Esophagus muscularis mucosa (tissue), 4 donors: ENCODE data around the gene EPGN. TPM values are rescaled to one million over a fixed set of nuclear protein-coding genes. Genes with fewer than 3 reads are reported as not detected.

Experiments used
- DNase-seq: peaks from one replicate; pipeline ENCODE4 v3.0.0-alpha.2; 2017; ENCODE audit errors: extremely low spot score
- H3K27ac ChIP-seq, 4 donors: fragments of 200-600 bp; sonication (generic); replicated peaks in 1 of 4; 1 replicate in 3 of 4; 2 replicates in 1 of 4; pipeline ENCODE4 v1.5.1; 2016 to 2019; ENCODE audit warnings: mild to moderate bottlenecking in 1 of 4
- H3K27me3 ChIP-seq, 4 donors: fragments of 200-600 bp; sonication (generic); one replicate each; pipeline versions ENCODE4 v1.5.1 to v1.6.0; 2016 to 2019
- H3K36me3 ChIP-seq, 4 donors: fragments of 200-600 bp; sonication (generic); one replicate each; pipeline ENCODE4 v1.5.1; 2016 to 2019
- H3K4me1 ChIP-seq, 4 donors: fragments of 200-600 bp; sonication (generic); one replicate each; pipeline ENCODE4 v1.5.1; 2016 to 2019
- H3K4me3 ChIP-seq, 4 donors: fragments of 200-600 bp; sonication (generic); 1 replicate in 2 of 4; 2 replicates in 2 of 4; pipeline ENCODE4 v1.5.1; 2016 to 2019; ENCODE audit warnings: mild to moderate bottlenecking in 4 of 4, moderate library complexity in 1 of 4
- H3K9me3 ChIP-seq, 4 donors: fragments of 200-600 bp; sonication (generic); 1 replicate in 3 of 4; 2 replicates in 1 of 4; pipeline ENCODE4 v1.5.1; 2016 to 2019
- EP300 ChIP-seq: sonication (generic); formaldehyde crosslinking; IDR thresholded peaks from one replicate; pipeline ENCODE4 v1.6.1; 2017; ENCODE audit warnings: antibody characterized with exemption
- POLR2A ChIP-seq: fragments of 450-650 bp; IDR thresholded peaks from one replicate; pipeline ENCODE4 v1.6.1; 2017; ENCODE audit warnings: antibody characterized with exemption, moderate library complexity, mild to moderate bottlenecking, low read depth
- POLR2AphosphoS5 ChIP-seq, 2 donors: sonication (generic); formaldehyde crosslinking; IDR thresholded peaks; one replicate each; pipeline ENCODE4 v1.6.1; 2017; ENCODE audit warnings: antibody characterized with exemption in 2 of 2
- WGBS: methylation state at CpG from one replicate; pipeline ENCODE4 v1.1.5; 2018; 5-methylcytosine and 5-hydroxymethylcytosine counted together
- intact Hi-C: fragments of 100-400 bp; cut with DNase I; formaldehyde crosslinking; loops from one replicate; pipeline ENCODE4 v1.15.1; 2023
- total RNA-seq, 4 donors: library from RNA; depleted of rRNA; stranded (reverse); fragments of >200 nt; gene quantifications; one replicate each; pipeline versions ENCODE4 v1.1.0 to v1.2.1, GENCODE V29; 2016
- TF ChIP-seq, protein P1 (sequence below), 3 experiments: fragments of 200-600 bp in 2 of 3; fragments of 450-650 bp in 1 of 3; sonication (generic) in 2 of 3; IDR thresholded peaks; one replicate each; pipeline ENCODE4 v1.5.1; 2017 to 2019; ENCODE audit warnings: antibody characterized with exemption in 3 of 3, mild to moderate bottlenecking in 2 of 3, moderate library complexity in 1 of 3

EPGN gene
- total RNA-seq, 4 donors from 2014 or later: not detected

DNA sequence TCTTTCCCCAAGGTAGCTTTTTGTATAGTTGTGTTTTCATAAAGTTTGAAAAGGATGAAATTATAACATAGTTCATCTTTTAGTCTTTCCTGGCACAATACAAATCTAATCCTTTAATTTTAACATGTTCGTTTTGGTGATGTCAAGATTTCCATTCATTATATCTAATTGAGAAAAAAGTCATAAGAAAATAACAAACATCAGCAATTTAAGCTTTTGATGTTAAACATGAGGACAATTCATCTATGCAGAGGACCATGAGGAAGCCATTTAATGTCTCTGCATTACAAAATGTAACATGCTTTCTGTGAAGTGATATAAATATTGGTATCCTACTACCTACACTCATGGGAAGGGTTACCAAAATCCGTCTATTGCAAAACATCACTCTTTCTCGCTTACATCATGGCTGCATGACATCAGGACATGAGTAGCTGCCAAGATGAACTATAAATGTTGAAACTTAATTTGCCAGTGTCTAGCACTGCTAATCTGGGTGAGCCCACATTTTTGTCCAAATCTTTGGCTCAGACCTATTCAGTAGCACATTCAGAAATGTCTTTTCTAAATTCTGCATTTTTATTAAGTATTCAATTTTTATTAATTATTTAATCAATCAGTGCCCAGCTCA, 9.5 kb downstream of the EPGN start:
- H3K27me3 ChIP-seq: no peaks in the 10 kb centered on the region
- 39% methylated on average over 3 of the region's 3 CpGs for WGBS
- H3K9me3 ChIP-seq: no peaks in the 10 kb centered on the region
- TF ChIP-seq POLR2A (no peak), EP300 (no peak), POLR2AphosphoS5 (IDR thresholded peaks at IDR 0.05) (no peak)
- TF ChIP-seq, protein P1, sequence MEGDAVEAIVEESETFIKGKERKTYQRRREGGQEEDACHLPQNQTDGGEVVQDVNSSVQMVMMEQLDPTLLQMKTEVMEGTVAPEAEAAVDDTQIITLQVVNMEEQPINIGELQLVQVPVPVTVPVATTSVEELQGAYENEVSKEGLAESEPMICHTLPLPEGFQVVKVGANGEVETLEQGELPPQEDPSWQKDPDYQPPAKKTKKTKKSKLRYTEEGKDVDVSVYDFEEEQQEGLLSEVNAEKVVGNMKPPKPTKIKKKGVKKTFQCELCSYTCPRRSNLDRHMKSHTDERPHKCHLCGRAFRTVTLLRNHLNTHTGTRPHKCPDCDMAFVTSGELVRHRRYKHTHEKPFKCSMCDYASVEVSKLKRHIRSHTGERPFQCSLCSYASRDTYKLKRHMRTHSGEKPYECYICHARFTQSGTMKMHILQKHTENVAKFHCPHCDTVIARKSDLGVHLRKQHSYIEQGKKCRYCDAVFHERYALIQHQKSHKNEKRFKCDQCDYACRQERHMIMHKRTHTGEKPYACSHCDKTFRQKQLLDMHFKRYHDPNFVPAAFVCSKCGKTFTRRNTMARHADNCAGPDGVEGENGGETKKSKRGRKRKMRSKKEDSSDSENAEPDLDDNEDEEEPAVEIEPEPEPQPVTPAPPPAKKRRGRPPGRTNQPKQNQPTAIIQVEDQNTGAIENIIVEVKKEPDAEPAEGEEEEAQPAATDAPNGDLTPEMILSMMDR (IDR thresholded peaks at IDR 0.05): no peak
- no peak overlapping the region for H3K27ac ChIP-seq
- intact Hi-C loops: loop anchor here (10.0 kb wide), 2 partner anchors 93 to 123 kb away; no protein-coding TSS in a partner anchor
- H3K4me1 ChIP-seq: peaks cover 0 to 8% (median 4%) of the 10 kb centered on the region in 4 donors
- no peaks in the 10 kb centered on the region for H3K36me3 ChIP-seq
- DNase-seq: no peak
- no peak overlapping the region for H3K4me3 ChIP-seq

DNA sequence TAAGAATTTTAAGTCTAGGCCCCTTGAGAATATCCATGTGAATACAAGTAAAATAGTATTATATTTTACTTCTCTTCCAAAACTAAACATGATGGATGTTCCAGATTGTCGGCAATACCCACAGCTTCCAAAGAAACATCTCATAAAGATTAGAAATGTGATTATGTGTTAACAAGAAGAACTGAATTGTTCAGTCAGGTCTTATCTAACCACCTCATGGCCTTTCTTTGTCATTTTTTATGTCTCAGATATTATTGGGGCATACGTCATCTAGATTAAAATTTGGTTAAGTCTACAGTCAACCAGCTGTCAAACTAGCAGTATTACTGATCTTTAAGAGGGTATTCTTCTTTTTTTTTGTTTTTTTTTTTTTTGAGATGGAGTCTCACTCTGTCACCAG, 10.0 kb downstream of the EPGN start:
- TF ChIP-seq POLR2AphosphoS5 (IDR thresholded peaks at IDR 0.05) (no peak), EP300 (no peak), POLR2A (no peak)
- TF ChIP-seq, protein P1 (IDR thresholded peaks at IDR 0.05): no peak
- intact Hi-C loops: loop anchor here (10.0 kb wide), 2 partner anchors 93 to 123 kb away; no protein-coding TSS in a partner anchor
- no peak for DNase-seq
- Histone ChIP-seq H3K4me3 (no peak overlapping the region), H3K9me3 (no peaks in the 10 kb centered on the region), H3K27ac (no peak overlapping the region), H3K4me1 (peaks cover 0 to 8% (median 4%) of the 10 kb centered on the region in 4 donors), H3K36me3 (no peaks in the 10 kb centered on the region), H3K27me3 (no peaks in the 10 kb centered on the region)
- 70% methylated on average over 2 of the region's 2 CpGs for WGBS

- Histone ChIP-seq H3K4me1 (peaks cover 0 to 8% (median 4%) of the 10 kb centered on the region in 4 donors), H3K9me3 (no peaks in the 10 kb centered on the region), H3K27ac (no peak overlapping the region), H3K27me3 (no peaks in the 10 kb centered on the region), H3K36me3 (no peaks in the 10 kb centered on the region), H3K4me3 (no peak overlapping the region)
- intact Hi-C loops: loop anchor here (10.0 kb wide), 2 partner anchors 95 to 125 kb away; no protein-coding TSS in a partner anchor
- TF ChIP-seq, protein P1 (IDR thresholded peaks at IDR 0.05): no peak
- TF ChIP-seq POLR2AphosphoS5 (IDR thresholded peaks at IDR 0.05) (no peak), POLR2A (no peak), EP300 (no peak)
- DNase-seq: no peak
- WGBS: 91% methylated on average over 6 of the region's 6 CpGs
Measured at GRCh38 chr4:74319470-74319869, 11.2 kb downstream of the EPGN start.

- intact Hi-C loops: loop anchor here (2.0 kb wide), 1 partner anchor 354 kb away; no protein-coding TSS in a partner anchor
- Histone ChIP-seq H3K27ac (no peak overlapping the region), H3K4me3 (no peak overlapping the region), H3K27me3 (no peaks in the 10 kb centered on the region), H3K9me3 (no peaks in the 10 kb centered on the region), H3K36me3 (no peaks in the 10 kb centered on the region), H3K4me1 (peaks cover 0 to 8% (median 4%) of the 10 kb centered on the region in 4 donors)
- no peak for DNase-seq
- TF ChIP-seq POLR2AphosphoS5 (IDR thresholded peaks at IDR 0.05): no peak
- no peak for TF ChIP-seq POLR2A
- TF ChIP-seq, protein P1 (IDR thresholded peaks at IDR 0.05): peak; percentile 45 to 54 (median 46)
- 50% methylated on average over 4 of the region's 4 CpGs for WGBS
Measured at GRCh38 chr4:74320559-74321118, 12.4 kb downstream of the EPGN start.
